ENCODE measurements around the gene SGCD.

DNA sequence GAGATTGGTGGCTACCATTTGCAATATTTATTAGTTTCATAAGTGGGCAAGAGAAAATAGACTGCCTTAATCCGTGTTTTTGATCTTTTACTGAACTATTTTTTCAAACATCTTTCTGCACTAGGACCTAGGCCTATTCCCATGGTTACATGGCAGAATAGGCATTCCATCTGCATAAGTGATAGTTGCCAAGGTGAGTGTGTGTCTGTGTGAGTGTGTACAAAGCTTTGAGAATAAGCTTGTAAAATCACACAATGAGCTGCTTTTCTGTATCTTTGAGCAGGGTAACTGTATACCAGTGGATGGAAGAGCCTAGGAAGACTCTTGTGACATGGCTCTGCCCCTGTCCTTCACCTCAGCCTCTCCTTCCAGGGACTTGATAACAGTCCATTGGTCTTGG lies 92.7 kb downstream of the SGCD start:
- no peak for TF ChIP-seq FOXM1 (IDR thresholded peaks at IDR 0.05; ENCODE audit: borderline replicate concordance)
- no peak for TF ChIP-seq BHLHE40 (IDR thresholded peaks at IDR 0.05; ENCODE audit: borderline replicate concordance)
- TF ChIP-seq SP1 (IDR thresholded peaks at IDR 0.05): no peak
- TF ChIP-seq NFRKB (IDR thresholded peaks at IDR 0.05): no peak
- TF ChIP-seq ARNT (IDR thresholded peaks at IDR 0.05): no peak
- no peak for TF ChIP-seq ELF4 (IDR thresholded peaks at IDR 0.05)
- TF ChIP-seq, protein P1, sequence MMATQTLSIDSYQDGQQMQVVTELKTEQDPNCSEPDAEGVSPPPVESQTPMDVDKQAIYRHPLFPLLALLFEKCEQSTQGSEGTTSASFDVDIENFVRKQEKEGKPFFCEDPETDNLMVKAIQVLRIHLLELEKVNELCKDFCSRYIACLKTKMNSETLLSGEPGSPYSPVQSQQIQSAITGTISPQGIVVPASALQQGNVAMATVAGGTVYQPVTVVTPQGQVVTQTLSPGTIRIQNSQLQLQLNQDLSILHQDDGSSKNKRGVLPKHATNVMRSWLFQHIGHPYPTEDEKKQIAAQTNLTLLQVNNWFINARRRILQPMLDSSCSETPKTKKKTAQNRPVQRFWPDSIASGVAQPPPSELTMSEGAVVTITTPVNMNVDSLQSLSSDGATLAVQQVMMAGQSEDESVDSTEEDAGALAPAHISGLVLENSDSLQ (IDR thresholded peaks at IDR 0.05): no peak
- no peak for TF ChIP-seq LEF1 (IDR thresholded peaks at IDR 0.05; ENCODE audit: borderline replicate concordance)
- TF ChIP-seq FOXA1 (IDR thresholded peaks at IDR 0.05): no peak
- no peak for TF ChIP-seq TARDBP (IDR thresholded peaks at IDR 0.05)
- TF ChIP-seq FOXK2 (IDR thresholded peaks at IDR 0.05): no peak
- no peak for TF ChIP-seq HDGF (IDR thresholded peaks at IDR 0.05; ENCODE audit: borderline replicate concordance)

Measured in HEK293T (cell line).